WI38 (cell line): ENCODE measurements around the gene RNF217.

Experiments
- H3K4me3 ChIP-seq: 2 replicates; pipeline ENCODE4 v1.5.1; 2011; ENCODE audit warnings: low read depth, mild to moderate bottlenecking, control low read depth, low read length
- CTCF ChIP-seq: IDR thresholded peaks from 2 replicates; pipeline ENCODE4 v1.5.1; 2012; ENCODE audit warnings: low read depth, mild to moderate bottlenecking, control low read depth, low read length

RNF217 gene

GRCh38 chr6:125057392-125058246 is 95.4 kb downstream of the RNF217 start:
- TF ChIP-seq CTCF, result no peak
- H3K4me3 ChIP-seq, result no peak overlapping the region

GRCh38 chr6:125058546-125058945 is 96.3 kb downstream of the RNF217 start:
- H3K4me3 ChIP-seq, result no peak overlapping the region
- no peak for TF ChIP-seq CTCF

GRCh38 chr6:125063307-125063706 is 101.1 kb downstream of the RNF217 start:
- H3K4me3 ChIP-seq, result no peak overlapping the region
- no peak for TF ChIP-seq CTCF

- H3K4me3 ChIP-seq, result no peak overlapping the region
- TF ChIP-seq CTCF, result no peak
These were observed 103.9 kb downstream of the RNF217 start for GRCh38 chr6:125066140-125066539.

- H3K4me3 ChIP-seq, result no peak overlapping the region
These were observed 104.7 kb downstream of the RNF217 start for GRCh38 chr6:125066964-125067363.

GRCh38 chr6:125067552-125067951 is 105.3 kb downstream of the RNF217 start:
- no peak overlapping the region for H3K4me3 ChIP-seq
- no peak for TF ChIP-seq CTCF

More at GRCh38 chr6:125066964-125067363, 104.7 kb downstream of the RNF217 start:
- no peak for TF ChIP-seq CTCF

GRCh38 chr6:125073071-125073470 is 110.8 kb downstream of the RNF217 start:
- TF ChIP-seq CTCF, result no peak
- no peak overlapping the region for H3K4me3 ChIP-seq
